CD14-positive monocyte (primary cell): ENCODE results near the gene SLC6A5. TPM values are rescaled to one million over a fixed set of nuclear protein-coding genes. Genes with fewer than 3 reads are reported as not detected.

Source experiments
- DNase-seq, 3 donors: peaks; one replicate each; pipeline ENCODE4 v3.0.0-alpha.2; 2011 to 2022
- H2AFZ ChIP-seq: 2 replicates; pipeline ENCODE4 v1.6.0; 2012; ENCODE audit warnings: mild to moderate bottlenecking, low read depth, low read length, inconsistent platforms; ENCODE audit not compliant: insufficient read depth, poor library complexity, severe bottlenecking
- H3K27ac ChIP-seq, 2 donors: 1 replicate in 1 of 2; 2 replicates in 1 of 2; pipeline ENCODE4 v1.5.1; 2012 to 2013; ENCODE audit warnings: low read length in 2 of 2, control low read depth in 1 of 2, inconsistent platforms in 1 of 2, low read depth in 1 of 2, mild to moderate bottlenecking in 1 of 2
- H3K27me3 ChIP-seq, 2 donors: one replicate each; pipeline versions ENCODE4 v1.6.0 to v1.6.1; 2011 to 2013; ENCODE audit warnings: low read length in 2 of 2; ENCODE audit not compliant: control insufficient read depth in 2 of 2, insufficient read depth in 2 of 2
- H3K36me3 ChIP-seq, 2 donors: replicated peaks in 1 of 2; 1 replicate in 1 of 2; 2 replicates in 1 of 2; pipeline versions ENCODE4 v1.5.1 to v1.6.1; 2012 to 2013; ENCODE audit warnings: low read length in 2 of 2, control low read depth in 1 of 2, inconsistent platforms in 1 of 2, mild to moderate bottlenecking in 1 of 2; ENCODE audit not compliant: insufficient read depth in 2 of 2, control insufficient read depth in 1 of 2
- H3K4me1 ChIP-seq, 2 donors: 1 replicate in 1 of 2; 2 replicates in 1 of 2; pipeline versions ENCODE4 v1.5.1 to v1.6.1; 2012 to 2013; ENCODE audit warnings: low read length in 2 of 2, control low read depth in 1 of 2, inconsistent platforms in 1 of 2, mild to moderate bottlenecking in 1 of 2, moderate library complexity in 1 of 2; ENCODE audit not compliant: insufficient read depth in 2 of 2, control insufficient read depth in 1 of 2
- H3K4me2 ChIP-seq: replicated peaks from 2 replicates; pipeline ENCODE3; 2012; ENCODE audit warnings: low read length, moderate library complexity, mild to moderate bottlenecking; ENCODE audit not compliant: poor library complexity, severe bottlenecking; ENCODE audit errors: extremely low read depth
- H3K4me3 ChIP-seq, 3 experiments: fragments of 200-600 bp in 1 of 3; sonication (generic) in 1 of 3; replicated peaks in 1 of 3; 1 replicate in 2 of 3; 2 replicates in 1 of 3; pipeline ENCODE4 v1.5.1; 2011 to 2013; ENCODE audit warnings: low read length in 3 of 3, mild to moderate bottlenecking in 3 of 3, control low read depth in 2 of 3, low read depth in 2 of 3, inconsistent platforms in 1 of 3, moderate library complexity in 1 of 3
- H3K79me2 ChIP-seq: 2 replicates; pipeline ENCODE4 v1.6.0; 2012; ENCODE audit warnings: mild to moderate bottlenecking, control low read depth, inconsistent platforms, low read length, moderate library complexity; ENCODE audit not compliant: insufficient read depth
- H3K9ac ChIP-seq: 2 replicates; pipeline ENCODE4 v1.6.0; 2017; ENCODE audit warnings: low read length, mild to moderate bottlenecking; ENCODE audit not compliant: insufficient read depth, poor library complexity, severe bottlenecking
- H3K9me3 ChIP-seq, 2 donors: replicated peaks in 1 of 2; 1 replicate in 1 of 2; 2 replicates in 1 of 2; pipeline versions ENCODE4 v1.5.1 to v1.6.1; 2012 to 2013; ENCODE audit warnings: low read length in 2 of 2, control low read depth in 1 of 2; ENCODE audit not compliant: control insufficient read depth in 1 of 2, insufficient read depth in 1 of 2
- H4K20me1 ChIP-seq: 2 replicates; pipeline ENCODE4 v1.6.0; 2012; ENCODE audit warnings: mild to moderate bottlenecking, low read length, control low read depth, moderate library complexity; ENCODE audit not compliant: insufficient read depth
- H3K27ac Mint-ChIP-seq, 7 donors: one replicate each; pipeline ENCODE4 v1.8.0; 2020; ENCODE audit warnings: mild to moderate bottlenecking in 7 of 7, mixed read lengths in 7 of 7, moderate library complexity in 6 of 7, inconsistent platforms in 2 of 7
- H3K27me3 Mint-ChIP-seq, 3 donors: one replicate each; pipeline ENCODE4 v1.8.0; 2021 to 2022; ENCODE audit warnings: low read depth in 3 of 3, mild to moderate bottlenecking in 3 of 3, mixed read lengths in 3 of 3, moderate library complexity in 3 of 3, inconsistent platforms in 1 of 3
- H3K36me3 Mint-ChIP-seq, 2 donors: one replicate each; pipeline ENCODE4 v1.8.0; 2020; ENCODE audit warnings: mixed read lengths in 2 of 2, inconsistent platforms in 1 of 2, mild to moderate bottlenecking in 1 of 2
- H3K4me1 Mint-ChIP-seq: one replicate; pipeline ENCODE4 v1.8.0; 2020; ENCODE audit warnings: mild to moderate bottlenecking, mixed read lengths
- H3K4me3 Mint-ChIP-seq, 2 donors: one replicate each; pipeline ENCODE4 v1.8.0; 2020; ENCODE audit warnings: mild to moderate bottlenecking in 2 of 2, mixed read lengths in 2 of 2, moderate library complexity in 1 of 2
- H3K9me3 Mint-ChIP-seq, 7 donors: one replicate each; pipeline ENCODE4 v1.8.0; 2020 to 2022; ENCODE audit warnings: mixed read lengths in 7 of 7, mild to moderate bottlenecking in 6 of 7, moderate library complexity in 6 of 7, inconsistent platforms in 2 of 7
- CTCF ChIP-seq: fragments of 200-600 bp; IDR thresholded peaks from one replicate; pipeline ENCODE4 v1.8.0; 2022; ENCODE audit warnings: antibody characterized with exemption, mild to moderate bottlenecking
- WGBS: methylation state at CpG from one replicate; pipeline ENCODE4 v1.1.5; 2013; ENCODE audit warnings: missing lambda C conversion rate; ENCODE audit not compliant: insufficient coverage; 5-methylcytosine and 5-hydroxymethylcytosine counted together
- intact Hi-C, 2 donors: fragments of 100-400 bp; cut with micrococcal nuclease; formaldehyde crosslinking; loops; one replicate each; pipeline versions ENCODE4 v1.15.0 to v1.15.1; 2023
- polyA plus RNA-seq, 3 donors: library from polyadenylated mRNA; depleted of rRNA in 1 of 3; unstranded in 2 of 3; stranded (reverse) in 1 of 3; fragments of 300-500 nt in 2 of 3; fragments of >200 nt in 1 of 3; fragmentation: Illumina TruSeq in 2 of 3; gene quantifications; 1 replicate in 2 of 3; 2 replicates in 1 of 3; pipeline ENCODE4 v1.2.3, GENCODE V29; 2012 to 2021

The SLC6A5 gene
- polyA plus RNA-seq, 3 donors, result not detected

GRCh38 chr11:20638074-20638473 lies 38.7 kb downstream of the SLC6A5 start:
- H3K4me3 ChIP-seq, result no peak overlapping the region
- H3K36me3 ChIP-seq, result no peaks in the 10 kb centered on the region
- Mint-ChIP-seq H3K4me3 (no peak overlapping the region), H3K9me3 (peaks cover 0 to 4% (median 0%) of the 10 kb centered on the region in 7 donors), H3K4me1 (no peaks in the 10 kb centered on the region), H3K27ac (no peak overlapping the region), H3K36me3 (no peaks in the 10 kb centered on the region), H3K27me3 (peaks cover 2 to 11% (median 3%) of the 10 kb centered on the region in 3 donors)
- TF ChIP-seq CTCF, result no peak
- intact Hi-C loops, result no loop called here
- no peak overlapping the region for H3K4me2 ChIP-seq
- no peak overlapping the region for H2AFZ ChIP-seq
- no peak overlapping the region for H3K9ac ChIP-seq
- H4K20me1 ChIP-seq, result no peaks in the 10 kb centered on the region
- H3K9me3 ChIP-seq, result no peaks in the 10 kb centered on the region
- no peak for DNase-seq
- H3K4me1 ChIP-seq, result no peaks in the 10 kb centered on the region
- H3K27me3 ChIP-seq, result no peaks in the 10 kb centered on the region
- no peak overlapping the region for H3K27ac ChIP-seq
- no peaks in the 10 kb centered on the region for H3K79me2 ChIP-seq
- 85% methylated on average over 4 of the region's 7 CpGs for WGBS

GRCh38 chr11:20639688-20640087 lies 40.3 kb downstream of the SLC6A5 start:
- Mint-ChIP-seq H3K4me1 (no peaks in the 10 kb centered on the region), H3K9me3 (peaks cover 0 to 4% (median 0%) of the 10 kb centered on the region in 7 donors), H3K27me3 (peaks cover 2 to 13% (median 2%) of the 10 kb centered on the region in 3 donors), H3K27ac (no peak overlapping the region), H3K36me3 (no peaks in the 10 kb centered on the region), H3K4me3 (no peak overlapping the region)
- Histone ChIP-seq H3K79me2 (no peaks in the 10 kb centered on the region), H4K20me1 (no peaks in the 10 kb centered on the region), H3K27me3 (no peaks in the 10 kb centered on the region), H3K4me3 (no peak overlapping the region), H3K4me2 (no peak overlapping the region), H3K4me1 (no peaks in the 10 kb centered on the region), H2AFZ (no peak overlapping the region), H3K27ac (no peak overlapping the region), H3K36me3 (no peaks in the 10 kb centered on the region), H3K9me3 (no peaks in the 10 kb centered on the region), H3K9ac (no peak overlapping the region)
- 69% methylated on average over 2 of the region's 3 CpGs for WGBS
- TF ChIP-seq CTCF, result no peak
- DNase-seq, result no peak
- intact Hi-C loops, result loop anchor here in 1 of 2 donors (10.0 kb wide), 1 partner anchor 875 kb away; no protein-coding TSS in a partner anchor
